Parathyroid adenoma (tissue), 2 donors: ENCODE measurements around the gene SLC35B3.
A peak's percentile ranks its signal among the peaks of the same experiment; 100 is the strongest.

Source experiments
- H2AFZ ChIP-seq: fragments of 300-600 bp; sonication (generic); one replicate; pipeline ENCODE4 v1.7.0; 2017; ENCODE audit warnings: antibody characterized with exemption, mild to moderate bottlenecking
- H3K27ac ChIP-seq: fragments of 300-600 bp; sonication (generic); one replicate; pipeline ENCODE4 v1.7.0; 2017
- H3K27me3 ChIP-seq: fragments of 300-600 bp; sonication (generic); one replicate; pipeline ENCODE4 v1.7.0; 2017; ENCODE audit warnings: low read length; ENCODE audit not compliant: control insufficient read depth, insufficient read depth
- H3K36me3 ChIP-seq: fragments of 300-600 bp; sonication (generic); one replicate; pipeline ENCODE4 v1.7.0; 2017; ENCODE audit warnings: low read length; ENCODE audit not compliant: control insufficient read depth, insufficient read depth
- H3K4me1 ChIP-seq: fragments of 300-600 bp; sonication (generic); one replicate; pipeline ENCODE4 v1.7.0; 2017; ENCODE audit warnings: control low read depth
- H3K4me2 ChIP-seq: fragments of 300-600 bp; sonication (generic); one replicate; pipeline ENCODE4 v1.7.0; 2017; ENCODE audit warnings: low read length
- H3K4me3 ChIP-seq: fragments of 300-600 bp; sonication (generic); one replicate; pipeline ENCODE4 v1.7.0; 2017; ENCODE audit warnings: low read depth, low read length
- H3K79me2 ChIP-seq: fragments of 300-600 bp; sonication (generic); one replicate; pipeline ENCODE4 v1.7.0; 2017; ENCODE audit warnings: control low read depth
- H3K9ac ChIP-seq: fragments of 300-600 bp; sonication (generic); one replicate; pipeline ENCODE4 v1.7.0; 2017; ENCODE audit warnings: mild to moderate bottlenecking
- H3K9me3 ChIP-seq: fragments of 300-600 bp; sonication (generic); one replicate; pipeline ENCODE4 v1.7.0; 2017; ENCODE audit warnings: low read length; ENCODE audit not compliant: control insufficient read depth
- TF ChIP-seq, protein P1 (sequence below): fragments of 300-600 bp; sonication (generic); IDR thresholded peaks from one replicate; pipeline ENCODE4 v1.7.0; 2017; ENCODE audit warnings: antibody characterized with exemption, mild to moderate bottlenecking
- donor health status: primary hyperparathyroidism.

SLC35B3 gene

DNA sequence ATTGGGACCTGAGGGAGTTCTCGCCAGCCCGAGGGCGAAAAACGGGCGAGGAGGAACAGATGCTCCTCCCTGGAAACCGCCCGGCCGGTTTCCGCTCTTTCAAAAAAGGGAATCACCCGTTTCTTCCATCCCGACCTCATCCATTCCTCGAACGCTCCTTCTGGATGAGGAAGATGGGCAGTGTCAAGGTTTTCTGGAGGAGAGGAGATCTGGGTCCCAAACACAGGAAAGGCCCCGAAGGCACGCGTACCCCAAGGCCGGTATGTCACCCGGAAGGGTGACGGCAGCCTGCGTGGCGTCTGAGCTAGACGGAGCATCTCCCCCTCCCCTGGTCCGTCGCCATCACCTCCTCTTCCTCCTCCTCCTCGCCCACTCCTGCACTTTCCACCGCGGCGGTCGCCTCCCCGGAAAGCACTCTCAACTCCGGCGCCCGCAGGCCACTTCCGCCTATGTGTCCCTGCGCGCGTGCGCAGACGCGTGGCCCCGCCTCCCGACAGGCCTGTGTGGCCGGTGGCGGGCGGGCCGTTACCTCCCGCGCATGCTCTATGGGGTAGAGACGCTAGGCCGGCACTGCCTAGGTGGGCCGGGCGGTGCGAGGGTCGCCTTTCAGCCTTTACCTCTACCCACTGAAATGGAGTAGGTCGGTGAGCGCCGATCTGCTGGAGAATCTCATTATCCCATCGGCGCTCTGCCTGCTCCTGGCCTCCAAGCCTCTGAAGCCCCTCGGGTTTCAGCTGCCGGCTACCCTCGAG lies at the start of gene SLC35B3:
Gene SLC35B3 (minus strand): TSS at position 453 of the 752 bp plus-strand sequence.
- Histone ChIP-seq H3K4me2 (peak within 1 kb of the TSS; percentile 70), H3K9me3 (no peaks in the 10 kb centered on the region), H3K36me3 (no peaks in the 10 kb centered on the region), H3K4me1 (peaks cover 3% of the 10 kb centered on the region), H3K9ac (peak within 1 kb of the TSS; percentile 68), H3K27me3 (no peaks in the 10 kb centered on the region), H3K79me2 (peaks cover 7% of the 10 kb centered on the region), H3K4me3 (peak within 1 kb of the TSS; percentile 91), H3K27ac (peak within 1 kb of the TSS; percentile 85), H2AFZ (peak within 1 kb of the TSS; percentile 96)
- TF ChIP-seq, protein P1, sequence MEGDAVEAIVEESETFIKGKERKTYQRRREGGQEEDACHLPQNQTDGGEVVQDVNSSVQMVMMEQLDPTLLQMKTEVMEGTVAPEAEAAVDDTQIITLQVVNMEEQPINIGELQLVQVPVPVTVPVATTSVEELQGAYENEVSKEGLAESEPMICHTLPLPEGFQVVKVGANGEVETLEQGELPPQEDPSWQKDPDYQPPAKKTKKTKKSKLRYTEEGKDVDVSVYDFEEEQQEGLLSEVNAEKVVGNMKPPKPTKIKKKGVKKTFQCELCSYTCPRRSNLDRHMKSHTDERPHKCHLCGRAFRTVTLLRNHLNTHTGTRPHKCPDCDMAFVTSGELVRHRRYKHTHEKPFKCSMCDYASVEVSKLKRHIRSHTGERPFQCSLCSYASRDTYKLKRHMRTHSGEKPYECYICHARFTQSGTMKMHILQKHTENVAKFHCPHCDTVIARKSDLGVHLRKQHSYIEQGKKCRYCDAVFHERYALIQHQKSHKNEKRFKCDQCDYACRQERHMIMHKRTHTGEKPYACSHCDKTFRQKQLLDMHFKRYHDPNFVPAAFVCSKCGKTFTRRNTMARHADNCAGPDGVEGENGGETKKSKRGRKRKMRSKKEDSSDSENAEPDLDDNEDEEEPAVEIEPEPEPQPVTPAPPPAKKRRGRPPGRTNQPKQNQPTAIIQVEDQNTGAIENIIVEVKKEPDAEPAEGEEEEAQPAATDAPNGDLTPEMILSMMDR, result no peak

DNA sequence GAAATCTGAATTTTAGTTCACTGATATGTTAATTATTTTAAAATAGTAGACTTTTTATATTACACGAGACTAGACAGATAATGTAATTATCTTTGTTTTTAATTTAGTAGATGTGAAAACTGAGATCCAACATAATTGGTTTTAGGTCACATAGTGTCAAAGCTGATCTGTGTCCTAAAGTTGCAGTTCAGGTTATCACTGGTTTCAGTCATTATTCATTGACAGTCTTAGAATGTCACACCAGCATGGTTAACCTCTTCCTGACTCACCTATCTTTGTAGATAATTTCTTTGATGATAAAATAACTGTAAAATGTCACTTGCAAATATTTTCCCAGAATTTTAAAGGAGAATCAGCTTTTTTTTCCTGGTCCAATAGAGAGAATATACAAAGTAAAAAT lies 48.3 kb upstream of the SLC35B3 start:
- H3K9ac ChIP-seq, result no peak overlapping the region
- no peaks in the 10 kb centered on the region for H3K4me1 ChIP-seq
- no peaks in the 10 kb centered on the region for H3K27me3 ChIP-seq
- TF ChIP-seq, protein P1, result no peak
- no peak overlapping the region for H3K27ac ChIP-seq
- H2AFZ ChIP-seq, result no peak overlapping the region
- H3K4me2 ChIP-seq, result no peak overlapping the region
- no peaks in the 10 kb centered on the region for H3K9me3 ChIP-seq
- no peak overlapping the region for H3K4me3 ChIP-seq
- no peaks in the 10 kb centered on the region for H3K36me3 ChIP-seq
- no peaks in the 10 kb centered on the region for H3K79me2 ChIP-seq

DNA sequence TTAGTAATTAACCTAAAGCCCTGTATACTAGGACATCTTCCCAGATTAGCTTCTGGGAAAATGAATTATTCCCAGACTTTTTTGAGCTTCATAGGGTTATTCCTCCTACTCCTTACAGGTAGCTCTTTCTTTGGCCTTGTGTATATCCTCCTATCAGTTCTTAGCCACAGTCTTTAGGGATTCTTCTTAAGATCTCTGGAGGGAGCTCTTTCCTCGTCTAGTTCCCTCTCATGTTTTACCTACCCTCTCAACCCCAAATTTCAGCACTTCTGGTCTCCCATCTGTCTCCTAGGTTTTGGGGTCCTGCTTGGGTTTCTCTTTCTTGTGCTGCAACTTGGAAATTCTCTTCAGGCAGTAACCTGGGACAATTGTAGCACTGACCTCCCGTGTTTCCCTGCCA lies 46.4 kb upstream of the SLC35B3 start:
- Histone ChIP-seq H3K79me2 (no peaks in the 10 kb centered on the region), H3K4me1 (no peaks in the 10 kb centered on the region), H3K36me3 (no peaks in the 10 kb centered on the region), H3K9me3 (no peaks in the 10 kb centered on the region), H3K4me2 (no peak overlapping the region), H2AFZ (no peak overlapping the region), H3K27ac (no peak overlapping the region), H3K27me3 (no peaks in the 10 kb centered on the region), H3K4me3 (no peak overlapping the region), H3K9ac (no peak overlapping the region)
- TF ChIP-seq, protein P1, result no peak

DNA sequence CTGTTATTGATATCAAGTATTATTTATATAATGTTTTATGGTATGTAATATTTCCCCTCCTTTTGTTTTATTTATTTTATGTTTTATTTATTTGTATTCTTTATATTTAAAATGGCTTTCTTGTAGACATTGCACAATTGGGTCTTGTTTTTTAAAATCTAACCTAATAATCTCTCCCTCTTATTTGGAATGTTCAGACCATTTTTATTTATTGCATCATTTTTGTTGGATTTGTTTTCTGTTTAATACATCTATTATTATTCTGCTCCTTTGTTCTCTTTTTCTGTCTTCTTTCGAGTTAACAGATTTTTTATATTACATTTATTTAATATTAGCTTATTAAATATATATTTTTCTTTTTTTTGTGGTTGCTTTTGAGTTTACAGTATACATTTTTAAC lies 43.1 kb upstream of the SLC35B3 start:
- Histone ChIP-seq H3K9ac (no peak overlapping the region), H3K9me3 (no peaks in the 10 kb centered on the region), H3K27me3 (no peaks in the 10 kb centered on the region), H3K79me2 (no peaks in the 10 kb centered on the region), H3K36me3 (no peaks in the 10 kb centered on the region), H3K27ac (no peak overlapping the region), H3K4me3 (no peak overlapping the region), H3K4me2 (no peak overlapping the region), H3K4me1 (no peaks in the 10 kb centered on the region), H2AFZ (no peak overlapping the region)
- TF ChIP-seq, protein P1, result no peak

DNA sequence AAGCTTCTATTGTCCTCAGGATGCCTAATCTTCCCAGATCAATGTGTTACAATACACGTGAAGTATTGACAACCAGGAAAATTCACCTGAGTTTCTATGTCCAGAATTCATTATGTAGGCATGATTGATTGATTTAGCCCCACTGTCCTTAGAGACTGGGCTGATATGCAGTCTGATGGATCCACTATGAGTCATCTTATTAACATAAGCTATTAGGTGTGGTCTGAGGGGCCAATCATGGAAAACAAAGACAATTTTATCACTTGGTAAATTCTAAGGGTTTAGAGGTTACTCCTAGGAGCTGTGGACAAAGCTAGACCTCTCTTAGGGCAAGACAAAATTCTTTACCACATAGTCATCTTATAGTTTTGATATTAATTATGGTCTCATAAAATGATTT lies 41.3 kb upstream of the SLC35B3 start:
- no peak overlapping the region for H2AFZ ChIP-seq
- no peak overlapping the region for H3K27ac ChIP-seq
- TF ChIP-seq, protein P1, result no peak
- no peaks in the 10 kb centered on the region for H3K4me1 ChIP-seq
- no peak overlapping the region for H3K9ac ChIP-seq
- H3K79me2 ChIP-seq, result no peaks in the 10 kb centered on the region
- H3K9me3 ChIP-seq, result no peaks in the 10 kb centered on the region
- no peaks in the 10 kb centered on the region for H3K27me3 ChIP-seq
- no peaks in the 10 kb centered on the region for H3K36me3 ChIP-seq
- H3K4me2 ChIP-seq, result no peak overlapping the region
- no peak overlapping the region for H3K4me3 ChIP-seq
